GM23248 (cell line): ENCODE measurements around the gene SELL. TPM values are rescaled to one million over a fixed set of nuclear protein-coding genes. Genes with fewer than 3 reads are reported as not detected.
A peak's percentile ranks its signal among the peaks of the same experiment; 100 is the strongest.

Experiments
- DNase-seq: peaks from one replicate; pipeline ENCODE4 v3.0.0-alpha.2; 2015
- H2AFZ ChIP-seq: fragments of 200-600 bp; sonication (generic); 2 replicates; pipeline ENCODE4 v1.6.1; 2016; ENCODE audit warnings: antibody characterized with exemption
- H3F3A ChIP-seq: fragments of 200-600 bp; sonication (generic); 2 replicates; pipeline ENCODE4 v1.6.1; 2016; ENCODE audit warnings: mild to moderate bottlenecking, antibody characterized with exemption, mixed run types; ENCODE audit not compliant: insufficient read depth
- H3K27ac ChIP-seq: fragments of 200-600 bp; sonication (generic); 2 replicates; pipeline ENCODE4 v1.5.1; 2016; ENCODE audit warnings: mild to moderate bottlenecking
- H3K27me3 ChIP-seq: fragments of 200-600 bp; sonication (generic); replicated peaks from 2 replicates; pipeline ENCODE4 v1.6.1; 2016; ENCODE audit warnings: mild to moderate bottlenecking; ENCODE audit not compliant: insufficient read depth
- H3K36me3 ChIP-seq: fragments of 200-600 bp; sonication (generic); 2 replicates; pipeline ENCODE4 v1.6.1; 2016; ENCODE audit warnings: low read depth, mild to moderate bottlenecking
- H3K4me1 ChIP-seq: fragments of 200-600 bp; sonication (generic); 2 replicates; pipeline ENCODE4 v1.6.1; 2016; ENCODE audit warnings: mild to moderate bottlenecking; ENCODE audit not compliant: insufficient read depth
- H3K4me2 ChIP-seq: fragments of 200-600 bp; sonication (generic); one replicate; pipeline ENCODE4 v1.6.1; 2016; ENCODE audit warnings: mild to moderate bottlenecking; ENCODE audit not compliant: unreplicated experiment
- H3K4me3 ChIP-seq: fragments of 200-600 bp; sonication (generic); 2 replicates; pipeline ENCODE4 v1.5.1; 2016; ENCODE audit warnings: mild to moderate bottlenecking
- H3K79me2 ChIP-seq: fragments of 200-600 bp; sonication (generic); 2 replicates; pipeline ENCODE4 v1.6.1; 2016; ENCODE audit warnings: mild to moderate bottlenecking; ENCODE audit not compliant: insufficient read depth
- H3K9ac ChIP-seq: fragments of 200-600 bp; sonication (generic); 2 replicates; pipeline ENCODE4 v1.6.1; 2016; ENCODE audit warnings: mild to moderate bottlenecking
- H3K9me2 ChIP-seq: fragments of 200-600 bp; sonication (generic); 2 replicates; pipeline ENCODE4 v1.6.1; 2016; ENCODE audit warnings: mixed run types, mild to moderate bottlenecking, moderate library complexity; ENCODE audit not compliant: insufficient read depth
- H3K9me3 ChIP-seq: fragments of 200-600 bp; sonication (generic); one replicate; pipeline ENCODE4 v1.6.1; 2017; ENCODE audit warnings: low read depth
- H4K20me1 ChIP-seq: fragments of 200-600 bp; sonication (generic); 2 replicates; pipeline ENCODE4 v1.6.0; 2016; ENCODE audit not compliant: insufficient read depth
- EZH2 ChIP-seq: fragments of 200-600 bp; sonication (generic); IDR thresholded peaks from 2 replicates; pipeline ENCODE4 v1.6.1; 2018; ENCODE audit warnings: antibody characterized with exemption, mild to moderate bottlenecking; ENCODE audit not compliant: insufficient read depth, poor library complexity, severe bottlenecking
- EZH2phosphoT487 ChIP-seq: fragments of 200-600 bp; sonication (generic); IDR thresholded peaks from 2 replicates; pipeline ENCODE4 v1.6.1; 2018; ENCODE audit warnings: antibody characterized with exemption, moderate library complexity, mild to moderate bottlenecking, low read depth; ENCODE audit not compliant: insufficient read depth
- WGBS, 2 experiments: methylation state at CpG; one replicate each; pipeline ENCODE4 v1.1.6; 2015 to 2017; ENCODE audit warnings: low lambda C conversion rate in 2 of 2, low coverage in 1 of 2; ENCODE audit errors: missing lambda C conversion rate in 2 of 2; 5-methylcytosine and 5-hydroxymethylcytosine counted together
- in situ Hi-C: fragments of 300-500 bp; cut with MboI; formaldehyde crosslinking; loops from 2 replicates; pipeline ENCODE4 v1.15.0; 2020
- polyA plus RNA-seq: library from polyadenylated mRNA; unstranded; fragments of >200 nt; fragmentation: Nextera tagmentation; extraction: Ambion mirVana; gene quantifications from 2 replicates; pipeline ENCODE4 v1.2.1, GENCODE V29; 2016
- total RNA-seq: library from RNA; depleted of rRNA; stranded (reverse); fragments of >200 nt; shearing (Covaris generic); gene quantifications from 2 replicates; pipeline ENCODE4 v1.2.3, GENCODE V29; 2014

Gene SELL
- total and polyA plus RNA-seq, 2 experiments from 2014 or later: not detected

- H3K79me2 ChIP-seq: no peaks in the 10 kb centered on the region
- no peak overlapping the region for H3K4me3 ChIP-seq
- no peaks in the 10 kb centered on the region for H3K9me2 ChIP-seq
- H3K36me3 ChIP-seq: no peaks in the 10 kb centered on the region
- no peak for TF ChIP-seq EZH2
- H3K9ac ChIP-seq: no peak overlapping the region
- H4K20me1 ChIP-seq: no peaks in the 10 kb centered on the region
- no peaks in the 10 kb centered on the region for H3K27me3 ChIP-seq
- no peak overlapping the region for H3K4me2 ChIP-seq
- 0 out of 2 replicates have a peak, but pooled peaks cover 6% of the 10 kb centered on the region for H3K4me1 ChIP-seq
- H3K27ac ChIP-seq: no peak overlapping the region
- DNase-seq: no peak
- no peak overlapping the region for H2AFZ ChIP-seq
- no peaks in the 10 kb centered on the region for H3K9me3 ChIP-seq
- in situ Hi-C loops: no loop called here
- WGBS, 2 experiments: 2% methylated on average over 2 of the region's 2 CpGs
- 0 out of 2 replicates have a peak, but pooled peaks cover 2% of the 10 kb centered on the region for H3F3A ChIP-seq
Observed at GRCh38 chr1:169681140-169681539, 30.3 kb downstream of the SELL start.

- Histone ChIP-seq H3K36me3 (no peaks in the 10 kb centered on the region), H3K9me2 (no peaks in the 10 kb centered on the region)
Observed at GRCh38 chr1:169680377-169681019, 30.9 kb downstream of the SELL start.

GRCh38 chr1:169679692-169680091, 31.7 kb downstream of the SELL start:
- H3K4me1 ChIP-seq: 0 out of 2 replicates have a peak, but pooled peaks cover 6% of the 10 kb centered on the region
- no peaks in the 10 kb centered on the region for H3K9me3 ChIP-seq
- 57% methylated on average over 3 of the region's 3 CpGs for WGBS, 2 experiments
- H3F3A ChIP-seq: peaks cover 8% of the 10 kb centered on the region; the same call in 1 of the 2 replicates
- DNase-seq: no peak
- H2AFZ ChIP-seq: no peak overlapping the region
- no peaks in the 10 kb centered on the region for H3K79me2 ChIP-seq
- no peak overlapping the region for H3K9ac ChIP-seq
- H3K4me2 ChIP-seq: no peak overlapping the region
- H3K36me3 ChIP-seq: no peaks in the 10 kb centered on the region
- no peak overlapping the region for H3K27ac ChIP-seq
- H3K9me2 ChIP-seq: no peaks in the 10 kb centered on the region
- in situ Hi-C loops: no loop called here
- TF ChIP-seq EZH2 (no peak), EZH2phosphoT487 (no peak)
- no peak overlapping the region for H3K4me3 ChIP-seq
- H3K27me3 ChIP-seq: no peaks in the 10 kb centered on the region
- no peaks in the 10 kb centered on the region for H4K20me1 ChIP-seq

More at GRCh38 chr1:169680377-169681019, 30.9 kb downstream of the SELL start:
- Histone ChIP-seq H3K4me2 (no peak overlapping the region), H3K79me2 (no peaks in the 10 kb centered on the region), H3K27me3 (no peaks in the 10 kb centered on the region), H3K27ac (no peak overlapping the region), H3K9me3 (no peaks in the 10 kb centered on the region), H4K20me1 (no peaks in the 10 kb centered on the region), H3F3A (peaks cover 8% of the 10 kb centered on the region; the same call in 1 of the 2 replicates), H3K4me3 (no peak overlapping the region), H3K4me1 (0 out of 2 replicates have a peak, but pooled peaks cover 6% of the 10 kb centered on the region), H2AFZ (no peak overlapping the region), H3K9ac (no peak overlapping the region)
- in situ Hi-C loops: no loop called here
- DNase-seq: no peak
- WGBS, 2 experiments: 45 to 54% methylated on average over 6 of the region's 6 CpGs
- no peak for TF ChIP-seq EZH2phosphoT487
- no peak for TF ChIP-seq EZH2

- Histone ChIP-seq H2AFZ (no peak overlapping the region), H3K27ac (no peak overlapping the region), H3K9ac (no peak overlapping the region), H3K4me3 (no peak overlapping the region), H3K36me3 (no peaks in the 10 kb centered on the region), H3K79me2 (no peaks in the 10 kb centered on the region), H3F3A (peaks cover 8% of the 10 kb centered on the region; the same call in 1 of the 2 replicates), H3K9me2 (no peaks in the 10 kb centered on the region), H4K20me1 (no peaks in the 10 kb centered on the region), H3K27me3 (no peaks in the 10 kb centered on the region; the same call in 1 of the 2 replicates), H3K4me1 (0 out of 2 replicates have a peak, but pooled peaks cover 3% of the 10 kb centered on the region), H3K4me2 (no peak overlapping the region), H3K9me3 (no peaks in the 10 kb centered on the region)
- in situ Hi-C loops: no loop called here
- TF ChIP-seq EZH2 (no peak), EZH2phosphoT487 (no peak)
- peak; percentile 65 for DNase-seq
- WGBS, 2 experiments: 0 to 6% methylated on average over 2 of the region's 2 CpGs
Observed at GRCh38 chr1:169676001-169676400, 35.4 kb downstream of the SELL start.
